Measurements from ENCODE around the gene HOXA7.

Gene HOXA7

GRCh38 chr7:27104341-27105058 lies 52.0 kb downstream of the HOXA7 start:
- DNase-seq = no peak
